MCF 10A (cell line): ENCODE data around the gene DNMT3B. TPM values are rescaled to one million over a fixed set of nuclear protein-coding genes. Genes with fewer than 3 reads are reported as not detected.

Experiments used
- BruUV-seq: library from RNA; stranded (reverse); fragments of 400-500 nt; replicated peaks from 2 replicates; lab custom pipeline; 2021; lab: Mats Ljungman, UMichigan
- CTCF ChIA-PET: fragments of 300-600 bp; sonication (Branson Sonifier 250); formaldehyde crosslinking; extraction: SDS; loops from one replicate; lab custom pipeline; 2021; ENCODE audit warnings: antibody characterized with exemption, inconsistent platforms; lab: Yijun Ruan, JAX
- POLR2A ChIA-PET: fragments of 300-600, 350-650 bp; sonication (Branson Sonifier 250); formaldehyde crosslinking; extraction: SDS; loops from one replicate; lab custom pipeline; 2020; ENCODE audit warnings: antibody characterized with exemption, inconsistent platforms; lab: Yijun Ruan, JAX
- DNase-seq: peaks from one replicate; pipeline ENCODE4 v3.0.0-alpha.2; 2018; ENCODE audit not compliant: unreplicated experiment
- H3K27ac Mint-ChIP-seq: one replicate; pipeline ENCODE4 v1.8.0; 2022; ENCODE audit warnings: mild to moderate bottlenecking, low read depth, mixed read lengths; ENCODE audit not compliant: unreplicated experiment
- H3K27me3 Mint-ChIP-seq: one replicate; pipeline ENCODE4 v1.8.0; 2022; ENCODE audit warnings: mixed read lengths; ENCODE audit not compliant: insufficient read depth, unreplicated experiment
- H3K36me3 Mint-ChIP-seq: one replicate; pipeline ENCODE4 v1.8.0; 2022; ENCODE audit warnings: mild to moderate bottlenecking, moderate library complexity, mixed read lengths; ENCODE audit not compliant: insufficient read depth, unreplicated experiment
- H3K4me1 Mint-ChIP-seq: one replicate; pipeline ENCODE4 v1.8.0; 2022; ENCODE audit warnings: mixed read lengths; ENCODE audit not compliant: insufficient read depth, unreplicated experiment
- H3K4me3 Mint-ChIP-seq: one replicate; pipeline ENCODE4 v1.8.0; 2022; ENCODE audit warnings: mild to moderate bottlenecking, moderate library complexity, mixed read lengths; ENCODE audit not compliant: unreplicated experiment
- H3K9me3 Mint-ChIP-seq: one replicate; pipeline ENCODE4 v1.8.0; 2022; ENCODE audit warnings: mixed read lengths; ENCODE audit not compliant: unreplicated experiment
- intact Hi-C: fragments of 100-400 bp; cut with micrococcal nuclease; formaldehyde crosslinking; loops from 2 replicates; pipeline ENCODE4 v1.14.1; 2022
- total RNA-seq: library from RNA; stranded (reverse); gene quantifications from 2 replicates; pipeline ENCODE4 v1.2.3, GENCODE V29; 2022
- TF ChIP-seq, protein P1 (sequence below): fragments of 200-600 bp; IDR thresholded peaks from one replicate; pipeline ENCODE4 v1.8.0; 2022; ENCODE audit warnings: antibody characterized with exemption, mild to moderate bottlenecking; ENCODE audit not compliant: unreplicated experiment

Gene DNMT3B
- total RNA-seq, 1 experiment from 2014 or later: 1.3 TPM

GRCh38 chr20:32756156-32756555, 6.0 kb upstream of the DNMT3B start:
- no peak for DNase-seq
- Mint-ChIP-seq H3K36me3 (no peaks in the 10 kb centered on the region), H3K9me3 (no peaks in the 10 kb centered on the region), H3K4me3 (no peak overlapping the region), H3K27ac (peak overlapping the region; percentile 31), H3K27me3 (no peaks in the 10 kb centered on the region), H3K4me1 (peaks cover 10% of the 10 kb centered on the region)
- POLR2A ChIA-PET: interaction anchor here (1.3 kb wide), 1 partner anchor 12 kb away, joined by 3 read pairs; the partner anchor contains the start of gene COMMD7
- no TSS peak for BruUV-seq
- TF ChIP-seq, protein P1, sequence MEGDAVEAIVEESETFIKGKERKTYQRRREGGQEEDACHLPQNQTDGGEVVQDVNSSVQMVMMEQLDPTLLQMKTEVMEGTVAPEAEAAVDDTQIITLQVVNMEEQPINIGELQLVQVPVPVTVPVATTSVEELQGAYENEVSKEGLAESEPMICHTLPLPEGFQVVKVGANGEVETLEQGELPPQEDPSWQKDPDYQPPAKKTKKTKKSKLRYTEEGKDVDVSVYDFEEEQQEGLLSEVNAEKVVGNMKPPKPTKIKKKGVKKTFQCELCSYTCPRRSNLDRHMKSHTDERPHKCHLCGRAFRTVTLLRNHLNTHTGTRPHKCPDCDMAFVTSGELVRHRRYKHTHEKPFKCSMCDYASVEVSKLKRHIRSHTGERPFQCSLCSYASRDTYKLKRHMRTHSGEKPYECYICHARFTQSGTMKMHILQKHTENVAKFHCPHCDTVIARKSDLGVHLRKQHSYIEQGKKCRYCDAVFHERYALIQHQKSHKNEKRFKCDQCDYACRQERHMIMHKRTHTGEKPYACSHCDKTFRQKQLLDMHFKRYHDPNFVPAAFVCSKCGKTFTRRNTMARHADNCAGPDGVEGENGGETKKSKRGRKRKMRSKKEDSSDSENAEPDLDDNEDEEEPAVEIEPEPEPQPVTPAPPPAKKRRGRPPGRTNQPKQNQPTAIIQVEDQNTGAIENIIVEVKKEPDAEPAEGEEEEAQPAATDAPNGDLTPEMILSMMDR: no peak
- CTCF ChIA-PET: interaction anchor here (1.5 to 2.1 kb wide), 2 partner anchors 34 to 81 kb away, joined by 6 to 8 read pairs; no protein-coding TSS in a partner anchor
- intact Hi-C loops: no loop called here

DNA sequence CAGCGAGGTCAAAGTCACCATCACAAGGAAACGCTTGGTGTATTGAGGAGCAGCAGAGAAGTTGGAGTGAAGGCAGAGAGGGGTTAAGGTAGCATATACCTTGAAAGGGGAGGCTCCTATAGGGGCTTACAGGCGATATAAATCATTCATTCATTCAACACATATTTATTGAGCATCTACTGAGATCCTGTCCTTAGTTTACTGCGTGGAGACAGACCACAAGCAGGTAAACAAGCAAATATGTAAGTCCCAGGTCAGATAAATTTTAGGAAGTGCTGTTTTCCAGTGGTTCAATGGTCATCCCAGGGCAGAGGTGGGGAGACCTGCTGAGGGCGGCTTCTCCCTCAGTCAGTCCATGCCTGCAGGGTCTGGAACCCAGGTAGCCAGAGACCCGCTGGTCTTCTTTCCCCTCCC, 761 bp upstream of the DNMT3B start:
- CTCF ChIA-PET: interaction anchor here (0.7 to 2.1 kb wide), 2 partner anchors 17 to 58 kb away, joined by 3 to 5 read pairs; no protein-coding TSS in a partner anchor
- intact Hi-C loops: loop anchor here (5.0 kb wide), 1 partner anchor 89 kb away; the partner anchor contains the start of gene C20orf203
- BruUV-seq: no TSS peak

GRCh38 chr20:32762754-32763201, 593 bp downstream of the DNMT3B start:
- Mint-ChIP-seq H3K9me3 (no peaks in the 10 kb centered on the region), H3K4me3 (peak overlapping the region; percentile 85), H3K27ac (peak overlapping the region; percentile 63), H3K36me3 (no peaks in the 10 kb centered on the region), H3K4me1 (no peaks in the 10 kb centered on the region), H3K27me3 (no peaks in the 10 kb centered on the region)
- POLR2A ChIA-PET: interaction anchor here (0.7 to 3.5 kb wide), 9 partner anchors 9 to 971 kb away, joined by 3 to 26 read pairs (median 3); partner anchors contain the start of genes C20orf203 and COMMD7
- BruUV-seq: no TSS peak
- TF ChIP-seq, protein P1: no peak
- intact Hi-C loops: loop anchor here (5.0 kb wide), 1 partner anchor 90 kb away; the partner anchor contains the start of gene C20orf203
- no peak for DNase-seq
- CTCF ChIA-PET: interaction anchor here (0.6 to 3.0 kb wide), 10 partner anchors 12 to 545 kb away, joined by 3 to 11 read pairs (median 4); partner anchors contain the start of gene C20orf203

More for the DNA sequence above, 761 bp upstream of the DNMT3B start:
- H3K27ac Mint-ChIP-seq: no peak overlapping the region
- H3K27me3 Mint-ChIP-seq: no peaks in the 10 kb centered on the region
- no peaks in the 10 kb centered on the region for H3K4me1 Mint-ChIP-seq
- POLR2A ChIA-PET: interaction anchor here (1.0 kb wide), 1 partner anchor 18 kb away, joined by 4 read pairs; the partner anchor contains the start of gene COMMD7
- peak overlapping the region; percentile 85 for H3K4me3 Mint-ChIP-seq
- no peaks in the 10 kb centered on the region for H3K9me3 Mint-ChIP-seq
- TF ChIP-seq, protein P1: no peak
- H3K36me3 Mint-ChIP-seq: no peaks in the 10 kb centered on the region
- DNase-seq: no peak
